Measurements from ENCODE around the gene SOX15. TPM values are rescaled to one million over a fixed set of nuclear protein-coding genes. Genes with fewer than 3 reads are reported as not detected.

SOX15 gene
- total and polyA plus RNA-seq, 7 experiments from 2014 or later = 0.44 to 1.6 (median 0.56) TPM; not detected in 2

DNA sequence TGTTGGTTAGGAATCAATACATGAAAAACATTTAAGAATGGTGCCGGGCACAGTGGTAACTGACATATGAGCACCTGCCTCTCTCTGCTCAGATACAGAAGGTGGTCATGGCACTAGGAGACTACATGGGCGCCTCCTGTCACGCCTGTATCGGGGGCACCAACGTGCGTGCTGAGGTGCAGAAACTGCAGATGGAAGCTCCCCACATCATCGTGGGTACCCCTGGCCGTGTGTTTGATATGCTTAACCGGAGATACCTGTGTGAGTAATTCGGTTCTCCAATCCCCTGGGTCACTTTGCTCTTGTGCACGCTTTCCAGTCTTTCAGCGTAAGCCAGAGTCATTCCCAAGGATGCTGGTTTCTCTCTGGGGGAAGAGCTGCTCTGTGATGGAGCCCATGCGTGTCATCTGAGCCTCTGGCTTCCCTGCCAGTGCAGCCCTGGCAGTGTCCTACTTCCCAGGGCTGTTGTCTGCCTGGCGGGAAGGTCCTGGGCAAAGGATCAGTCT lies 13.4 kb downstream of the SOX15 start:
- DNase-seq = no peak
- Histone ChIP-seq H3K4me1 (ENCODE audit: control insufficient read depth in 2 of 2, insufficient read depth in 2 of 2, low read length in 2 of 2) (peaks cover 29 to 42% of the 10 kb centered on the region in 2 donors), H3K36me3 (ENCODE audit: control insufficient read depth in 2 of 3, insufficient read depth in 3 of 3, low read length in 3 of 3) (peaks cover 37 to 64% (median 45%) of the 10 kb centered on the region in 3 experiments), H3K27me3 (ENCODE audit: control insufficient read depth in 2 of 2, insufficient read depth in 2 of 2, low read length in 2 of 2) (no peaks in the 10 kb centered on the region), H3K9me3 (ENCODE audit: control insufficient read depth in 2 of 3, low read length in 3 of 3) (no peaks in the 10 kb centered on the region), H3K4me3 (ENCODE audit: low read length) (no peak overlapping the region), H3K27ac (ENCODE audit: low read depth, low read length) (no peak overlapping the region)
- ChIA-PET CTCF (interaction anchor here (0.6 to 1.1 kb wide), 2 partner anchors 15 to 18 kb away, joined by 3 to 4 read pairs; partner anchors contain the start of gene TNFSF13), POLR2A (interaction anchor here (1.0 to 8.2 kb wide), 6 partner anchors 7 to 110 kb away, joined by 3 to 108 read pairs (median 8); partner anchors contain the start of genes MPDU1, POLR2A, SENP3 and TP53)
- peaks cover 0 to 5% (median 0%) of the 10 kb centered on the region in 5 donors for H3K27me3 Mint-ChIP-seq
- H3K27ac Mint-ChIP-seq = peak overlapping the region in 7 of 9 donors; percentile 11 to 80 (median 48)
- H3K36me3 Mint-ChIP-seq = peaks cover 4 to 63% (median 35%) of the 10 kb centered on the region in 5 donors
- intact Hi-C loops (cut with micrococcal nuclease) = loop anchor here in 1 of 2 donors (10.0 kb wide), 2 partner anchors 552 to 578 kb away; partner anchors contain the start of genes BCL6B and PER1
- peak overlapping the region in 7 of 10 donors; percentile 27 to 90 (median 45) for H3K4me3 Mint-ChIP-seq
- H3K9me3 Mint-ChIP-seq = peaks cover 0 to 14% (median 0%) of the 10 kb centered on the region in 11 donors
- no peak for ATAC-seq
- peaks cover 25 to 86% (median 72%) of the 10 kb centered on the region in 7 donors for H3K4me1 Mint-ChIP-seq

DNA sequence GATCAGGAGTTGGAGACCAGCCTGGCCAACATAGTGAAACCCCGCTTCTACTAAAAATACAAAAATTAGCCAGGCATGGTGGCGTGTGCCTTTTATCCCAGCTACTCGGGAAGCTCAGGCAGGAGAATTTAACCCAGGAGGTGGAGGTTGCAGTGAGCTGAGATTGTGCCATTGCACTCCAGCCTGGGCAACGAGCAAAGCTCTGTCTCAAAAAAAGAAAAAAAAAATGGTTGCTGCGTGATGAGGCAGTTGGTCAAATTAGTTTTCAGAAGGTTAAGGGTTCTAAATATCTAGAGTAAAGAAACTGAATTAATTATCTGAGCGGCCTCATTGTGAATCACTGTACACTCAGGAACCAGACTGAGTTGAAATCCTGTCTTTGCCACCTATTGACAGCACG lies 13.9 kb downstream of the SOX15 start:
- DNase-seq = no peak
- no peaks in the 10 kb centered on the region for H3K9me3 ChIP-seq (ENCODE audit: control insufficient read depth in 2 of 3, low read length in 3 of 3)
- H3K4me1 ChIP-seq (ENCODE audit: control insufficient read depth in 2 of 2, insufficient read depth in 2 of 2, low read length in 2 of 2) = peaks cover 29 to 42% of the 10 kb centered on the region in 2 donors
- no peaks in the 10 kb centered on the region for H3K27me3 ChIP-seq (ENCODE audit: control insufficient read depth in 2 of 2, insufficient read depth in 2 of 2, low read length in 2 of 2)
- CTCF ChIA-PET = interaction anchor here (1.1 to 2.2 kb wide), 2 partner anchors 15 to 18 kb away, joined by 4 to 11 read pairs; partner anchors contain the start of genes SENP3 and TNFSF13
- intact Hi-C loops (cut with micrococcal nuclease) = loop anchor here in 1 of 2 donors (10.0 kb wide), 2 partner anchors 551 to 579 kb away; partner anchors contain the start of genes BCL6B and PER1
- Mint-ChIP-seq H3K4me3 (peak overlapping the region in 6 of 10 donors; percentile 29 to 98 (median 92)), H3K4me1 (peaks cover 28 to 86% (median 70%) of the 10 kb centered on the region in 7 donors), H3K36me3 (peaks cover 4 to 63% (median 36%) of the 10 kb centered on the region in 5 donors), H3K9me3 (peaks cover 0 to 12% (median 0%) of the 10 kb centered on the region in 11 donors), H3K27me3 (peaks cover 0 to 5% (median 0%) of the 10 kb centered on the region in 5 donors), H3K27ac (peak overlapping the region in 4 of 9 donors; percentile 8 to 80 (median 32))
- H3K36me3 ChIP-seq (ENCODE audit: control insufficient read depth in 2 of 3, insufficient read depth in 3 of 3, low read length in 3 of 3) = peaks cover 37 to 68% (median 45%) of the 10 kb centered on the region in 3 experiments
- POLR2A ChIA-PET = interaction anchor here (0.6 to 8.2 kb wide), 10 partner anchors 7 to 140 kb away, joined by 3 to 108 read pairs (median 6); partner anchors contain the start of genes MPDU1, POLR2A, SENP3 and SOX15
- H3K4me3 ChIP-seq (ENCODE audit: low read length) = no peak overlapping the region
- H3K27ac ChIP-seq (ENCODE audit: low read depth, low read length) = no peak overlapping the region
- no peak for ATAC-seq

GRCh38 chr17:7575481-7575883 lies 14.4 kb downstream of the SOX15 start:
- DNase-seq = no peak
- Mint-ChIP-seq H3K4me1 (peaks cover 23 to 84% (median 69%) of the 10 kb centered on the region in 7 donors), H3K9me3 (peaks cover 0 to 12% (median 0%) of the 10 kb centered on the region in 11 donors), H3K36me3 (peaks cover 4 to 61% (median 36%) of the 10 kb centered on the region in 5 donors), H3K4me3 (peak overlapping the region; percentile 4 to 100 (median 98)), H3K27me3 (peaks cover 0 to 5% (median 0%) of the 10 kb centered on the region in 5 donors), H3K27ac (peak overlapping the region in 5 of 9 donors; percentile 45 to 98 (median 80))
- intact Hi-C loops (cut with micrococcal nuclease) = loop anchor here in 1 of 2 donors (10.0 kb wide), 2 partner anchors 551 to 579 kb away; partner anchors contain the start of genes BCL6B and PER1
- Histone ChIP-seq H3K4me3 (ENCODE audit: low read length) (no peak overlapping the region), H3K27me3 (ENCODE audit: control insufficient read depth in 2 of 2, insufficient read depth in 2 of 2, low read length in 2 of 2) (no peaks in the 10 kb centered on the region), H3K4me1 (ENCODE audit: control insufficient read depth in 2 of 2, insufficient read depth in 2 of 2, low read length in 2 of 2) (peaks cover 29 to 42% of the 10 kb centered on the region in 2 donors), H3K36me3 (ENCODE audit: control insufficient read depth in 2 of 3, insufficient read depth in 3 of 3, low read length in 3 of 3) (peaks cover 37 to 73% (median 45%) of the 10 kb centered on the region in 3 experiments), H3K9me3 (ENCODE audit: control insufficient read depth in 2 of 3, low read length in 3 of 3) (no peaks in the 10 kb centered on the region), H3K27ac (ENCODE audit: low read depth, low read length) (peak overlapping the region; percentile 96)
- ChIA-PET POLR2A (interaction anchor here (0.6 to 8.2 kb wide), 12 partner anchors 8 to 222 kb away, joined by 3 to 108 read pairs (median 5); partner anchors contain the start of genes MPDU1, POLR2A, SENP3 and SOX15), CTCF (interaction anchor here (0.5 to 2.2 kb wide), 4 partner anchors 15 to 246 kb away, joined by 3 to 11 read pairs (median 4); partner anchors contain the start of genes SENP3 and TNFSF13)
- no peak for ATAC-seq

- H3K9me3 ChIP-seq (ENCODE audit: control insufficient read depth in 2 of 3, low read length in 3 of 3) = no peaks in the 10 kb centered on the region
- ChIA-PET POLR2A (interaction anchor here (0.6 to 8.2 kb wide), 25 partner anchors 9 to 802 kb away, joined by 3 to 108 read pairs (median 4); partner anchors contain the start of genes ACAP1, ATP1B2, CNTROB and CTDNEP1), CTCF (interaction anchor here (0.8 to 2.2 kb wide), 4 partner anchors 13 to 113 kb away, joined by 3 to 11 read pairs (median 5); partner anchors contain the start of genes SENP3 and TP53)
- intact Hi-C loops (cut with micrococcal nuclease) = loop anchor here (5.0 to 10.0 kb wide), 8 partner anchors 38 to 580 kb away; partner anchors contain the start of genes PER1 (in 2 of the 2), BCL6B (in 1 of the 2), CHD3 (in 1 of the 2) and CYB5D1 (in 1 of the 2)
- Mint-ChIP-seq H3K4me3 (peak overlapping the region; percentile 90 to 100 (median 98)), H3K4me1 (peaks cover 14 to 74% (median 62%) of the 10 kb centered on the region in 7 donors), H3K36me3 (peaks cover 4 to 64% (median 42%) of the 10 kb centered on the region in 5 donors), H3K9me3 (peaks cover 0 to 11% (median 0%) of the 10 kb centered on the region in 11 donors), H3K27ac (peak overlapping the region; percentile 72 to 99 (median 98)), H3K27me3 (peaks cover 0 to 5% (median 0%) of the 10 kb centered on the region in 5 donors)
- H3K27me3 ChIP-seq (ENCODE audit: control insufficient read depth in 2 of 2, insufficient read depth in 2 of 2, low read length in 2 of 2) = no peaks in the 10 kb centered on the region
- DNase-seq (no peak), ATAC-seq (no peak)
- H3K36me3 ChIP-seq (ENCODE audit: control insufficient read depth in 2 of 3, insufficient read depth in 3 of 3, low read length in 3 of 3) = peaks cover 37 to 84% (median 45%) of the 10 kb centered on the region in 3 experiments
- peaks cover 25 to 38% of the 10 kb centered on the region in 2 donors for H3K4me1 ChIP-seq (ENCODE audit: control insufficient read depth in 2 of 2, insufficient read depth in 2 of 2, low read length in 2 of 2)
- peak overlapping the region; percentile 91 for H3K4me3 ChIP-seq (ENCODE audit: low read length)
- H3K27ac ChIP-seq (ENCODE audit: low read depth, low read length) = peak overlapping the region; percentile 96
These were observed 15.5 kb downstream of the SOX15 start for GRCh38 chr17:7574176-7574953.

- Histone ChIP-seq H3K4me1 (ENCODE audit: control insufficient read depth in 2 of 2, insufficient read depth in 2 of 2, low read length in 2 of 2) (peaks cover 21 to 31% of the 10 kb centered on the region in 2 donors), H3K4me3 (ENCODE audit: low read length) (peak overlapping the region; percentile 91), H3K9me3 (ENCODE audit: control insufficient read depth in 2 of 3, low read length in 3 of 3) (no peaks in the 10 kb centered on the region), H3K27ac (ENCODE audit: low read depth, low read length) (peak overlapping the region; percentile 96), H3K36me3 (ENCODE audit: control insufficient read depth in 2 of 3, insufficient read depth in 3 of 3, low read length in 3 of 3) (peaks cover 37 to 78% (median 45%) of the 10 kb centered on the region in 3 experiments), H3K27me3 (ENCODE audit: control insufficient read depth in 2 of 2, insufficient read depth in 2 of 2, low read length in 2 of 2) (no peaks in the 10 kb centered on the region)
- intact Hi-C loops (cut with micrococcal nuclease) = loop anchor here (1.0 to 10.0 kb wide), 18 partner anchors 10 to 581 kb away; partner anchors contain the start of genes ELP5 (in 2 of the 2), PER1 (in 2 of the 2), ATP1B2 (in 1 of the 2) and BCL6B (in 1 of the 2)
- ChIA-PET POLR2A (interaction anchor here (0.6 to 8.2 kb wide), 23 partner anchors 10 to 803 kb away, joined by 3 to 108 read pairs (median 4); partner anchors contain the start of genes ACAP1, ATP1B2, CNTROB and CTDNEP1), CTCF (interaction anchor here (1.0 to 2.2 kb wide), 2 partner anchors 13 to 14 kb away, joined by 6 to 11 read pairs; partner anchors contain the start of gene SENP3)
- ATAC-seq = peak; percentile 60
- Mint-ChIP-seq H3K4me1 (peaks cover 9 to 66% (median 53%) of the 10 kb centered on the region in 7 donors), H3K27ac (peak overlapping the region; percentile 94 to 99 (median 98)), H3K27me3 (peaks cover 0 to 5% (median 0%) of the 10 kb centered on the region in 5 donors), H3K4me3 (peak overlapping the region; percentile 90 to 100 (median 98)), H3K9me3 (peaks cover 0 to 8% (median 0%) of the 10 kb centered on the region in 11 donors), H3K36me3 (peaks cover 4 to 59% (median 35%) of the 10 kb centered on the region in 5 donors)
- peak; percentile 80 to 92 (median 89) for DNase-seq
These were observed 16.4 kb downstream of the SOX15 start for GRCh38 chr17:7573324-7574080.

Measured in naive thymus-derived CD4-positive, alpha-beta T cell (primary cell).